HG03521 (cell line): Measurements from ENCODE around the gene BIN2.

Experiments used
- ATAC-seq: cut with Tn5 transposase; IDR thresholded peaks from one replicate; pipeline ENCODE4 v1.9.1; 2021; ENCODE audit warnings: mild to moderate bottlenecking, moderate library complexity; ENCODE audit not compliant: unreplicated experiment

The BIN2 gene

GRCh38 chr12:51323966-51324895, at the start of gene BIN2:
Gene BIN2, minus strand, starts transcription at chr12:51324174. Its CDS starts 72 bp downstream, at chr12:51324102.
- peak; percentile 57 for ATAC-seq

- ATAC-seq, result no peak
Measured at GRCh38 chr12:51373187-51373586, 49.2 kb upstream of the BIN2 start.

GRCh38 chr12:51372021-51372420, 48.0 kb upstream of the BIN2 start:
- ATAC-seq, result no peak

GRCh38 chr12:51371295-51371953, 47.5 kb upstream of the BIN2 start:
- no peak for ATAC-seq

- no peak for ATAC-seq
Measured at GRCh38 chr12:51370667-51371066, 46.7 kb upstream of the BIN2 start.

- ATAC-seq, result no peak
Measured at GRCh38 chr12:51369581-51369980, 45.6 kb upstream of the BIN2 start.

GRCh38 chr12:51368640-51369517, 44.9 kb upstream of the BIN2 start:
- peak; percentile 97 for ATAC-seq

- ATAC-seq, result no peak
Measured at GRCh38 chr12:51365276-51365675, 41.3 kb upstream of the BIN2 start.

GRCh38 chr12:51364001-51364400, 40.0 kb upstream of the BIN2 start:
- no peak for ATAC-seq

GRCh38 chr12:51362747-51363342, 38.9 kb upstream of the BIN2 start:
- no peak for ATAC-seq

GRCh38 chr12:51362307-51362706, 38.3 kb upstream of the BIN2 start:
- ATAC-seq, result no peak

- no peak for ATAC-seq
Measured at GRCh38 chr12:51361161-51362016, 37.4 kb upstream of the BIN2 start.

GRCh38 chr12:51360315-51360714, 36.3 kb upstream of the BIN2 start:
- no peak for ATAC-seq

GRCh38 chr12:51359851-51360250, 35.9 kb upstream of the BIN2 start:
- no peak for ATAC-seq

GRCh38 chr12:51358496-51358895, 34.5 kb upstream of the BIN2 start:
- no peak for ATAC-seq

- ATAC-seq, result no peak
Measured at GRCh38 chr12:51357374-51358047, 33.5 kb upstream of the BIN2 start.

GRCh38 chr12:51351913-51352532, 28.0 kb upstream of the BIN2 start:
- ATAC-seq, result no peak

- no peak for ATAC-seq
Measured at GRCh38 chr12:51349026-51349425, 25.1 kb upstream of the BIN2 start.

GRCh38 chr12:51348116-51348515, 24.1 kb upstream of the BIN2 start:
- no peak for ATAC-seq
